GM19468 (cell line): ENCODE data around the gene CKS2.

Experiments used
- ATAC-seq: cut with Tn5 transposase; IDR thresholded peaks from one replicate; pipeline ENCODE4 v1.9.1; 2021; ENCODE audit warnings: mild to moderate bottlenecking, moderate library complexity, moderate number of reproducible peaks; ENCODE audit not compliant: unreplicated experiment; ENCODE audit errors: extremely low read depth

CKS2 gene

DNA sequence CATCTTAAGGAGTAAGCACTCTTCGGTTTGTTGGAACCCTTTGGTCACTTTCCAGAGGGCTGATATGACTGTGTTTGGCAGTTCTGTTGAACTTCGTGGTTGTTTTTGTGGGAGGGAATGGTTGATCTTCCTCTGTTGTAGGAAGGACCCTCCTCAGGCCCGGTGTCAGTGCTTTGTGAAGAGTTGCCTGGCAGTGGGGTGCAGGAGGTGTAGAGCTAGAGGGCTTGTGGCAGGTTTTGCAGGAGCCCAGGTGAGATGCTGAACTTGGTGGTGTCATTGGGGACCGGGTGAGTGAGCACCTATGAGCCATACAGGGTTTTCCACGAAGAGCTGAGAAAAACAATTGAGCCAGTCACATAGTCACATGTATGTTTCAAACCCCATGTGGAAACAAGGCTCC is 34.5 kb downstream of the CKS2 start:
- ATAC-seq = no peak

DNA sequence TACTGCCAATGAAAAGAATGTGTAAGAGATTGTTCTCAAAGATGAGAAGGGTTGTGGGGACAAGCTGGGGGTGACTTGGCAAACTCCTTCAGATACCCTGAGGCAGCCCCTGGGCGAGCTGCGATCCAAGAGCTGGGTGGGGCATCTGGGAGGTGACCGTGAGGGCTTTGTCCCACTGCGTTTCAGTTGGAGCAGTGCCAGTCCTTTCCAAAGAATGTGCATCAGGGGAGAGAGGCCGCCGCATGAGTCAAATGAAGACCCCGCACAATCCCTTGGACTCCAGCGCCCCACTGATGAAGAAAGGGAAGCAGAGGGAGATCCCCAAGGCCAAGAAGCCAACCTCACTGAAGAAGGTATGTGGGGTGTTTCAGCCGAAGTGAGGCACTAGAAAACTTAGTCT is 35.7 kb downstream of the CKS2 start:
- no peak for ATAC-seq

DNA sequence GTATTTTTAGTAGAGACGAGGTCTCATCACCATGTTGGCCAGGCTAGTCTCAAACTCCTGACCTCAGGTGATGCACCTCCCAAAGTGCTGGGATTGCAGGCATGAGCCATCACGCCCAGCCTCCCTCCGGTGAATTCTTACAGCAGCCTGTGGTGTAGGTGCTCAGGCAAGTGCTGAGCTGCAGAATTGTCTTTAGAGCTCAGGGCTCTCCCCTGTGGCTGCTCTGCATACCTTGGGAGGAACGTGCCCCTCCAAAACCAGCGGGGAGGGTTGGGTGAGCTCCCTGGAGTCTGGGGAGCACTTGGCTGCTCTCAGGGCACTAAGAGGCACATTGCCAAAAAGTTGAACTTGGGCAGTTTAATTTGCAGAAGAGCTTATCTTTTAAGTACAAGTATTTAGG is 36.7 kb downstream of the CKS2 start:
- no peak for ATAC-seq

DNA sequence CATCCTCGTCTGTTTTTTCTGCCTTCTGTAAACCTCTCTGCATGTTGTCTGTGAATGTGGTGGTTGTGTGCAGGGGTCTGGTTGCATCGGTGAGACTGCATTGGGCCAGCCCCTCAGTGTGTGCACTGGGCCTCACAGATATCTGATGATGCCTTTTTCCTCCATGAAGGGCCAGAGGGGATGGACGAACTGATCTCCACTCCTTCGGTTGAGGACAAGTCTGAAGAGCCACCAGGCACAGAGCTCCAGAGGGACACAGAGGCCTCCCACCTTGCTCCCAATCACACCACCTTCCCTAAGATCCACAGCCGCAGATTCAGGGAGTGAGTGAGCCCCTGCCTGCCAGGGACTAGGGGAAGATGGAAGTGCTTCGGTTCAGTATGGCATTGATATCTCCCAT is 38.6 kb downstream of the CKS2 start:
- no peak for ATAC-seq

DNA sequence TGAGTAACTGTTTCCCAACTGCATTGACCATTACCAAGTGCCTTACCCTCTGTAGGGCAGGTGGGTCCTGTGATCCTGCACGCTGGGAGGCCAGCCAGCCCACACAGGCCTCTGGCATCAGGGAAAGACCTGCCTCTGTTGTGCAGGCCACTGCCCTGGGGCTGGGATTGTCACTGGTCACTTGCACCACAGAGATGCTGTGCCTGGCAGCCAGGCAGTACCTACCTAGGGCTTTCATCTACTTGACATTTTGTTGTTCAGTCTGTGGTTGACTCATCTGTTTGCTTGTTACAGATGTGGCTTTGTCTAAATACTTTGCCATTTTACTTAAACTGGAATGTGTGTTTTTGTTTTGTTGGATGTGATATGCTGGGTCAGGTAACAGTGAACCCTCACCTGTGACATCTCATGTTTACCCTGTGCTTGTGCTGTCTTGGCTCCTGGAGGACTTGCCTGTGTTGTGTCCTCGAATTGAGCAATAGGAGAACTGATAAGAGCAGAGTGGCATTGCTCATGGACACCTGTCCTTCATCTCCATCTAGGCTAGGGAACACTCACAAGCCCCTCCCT is 40.1 kb downstream of the CKS2 start:
- ATAC-seq = no peak

DNA sequence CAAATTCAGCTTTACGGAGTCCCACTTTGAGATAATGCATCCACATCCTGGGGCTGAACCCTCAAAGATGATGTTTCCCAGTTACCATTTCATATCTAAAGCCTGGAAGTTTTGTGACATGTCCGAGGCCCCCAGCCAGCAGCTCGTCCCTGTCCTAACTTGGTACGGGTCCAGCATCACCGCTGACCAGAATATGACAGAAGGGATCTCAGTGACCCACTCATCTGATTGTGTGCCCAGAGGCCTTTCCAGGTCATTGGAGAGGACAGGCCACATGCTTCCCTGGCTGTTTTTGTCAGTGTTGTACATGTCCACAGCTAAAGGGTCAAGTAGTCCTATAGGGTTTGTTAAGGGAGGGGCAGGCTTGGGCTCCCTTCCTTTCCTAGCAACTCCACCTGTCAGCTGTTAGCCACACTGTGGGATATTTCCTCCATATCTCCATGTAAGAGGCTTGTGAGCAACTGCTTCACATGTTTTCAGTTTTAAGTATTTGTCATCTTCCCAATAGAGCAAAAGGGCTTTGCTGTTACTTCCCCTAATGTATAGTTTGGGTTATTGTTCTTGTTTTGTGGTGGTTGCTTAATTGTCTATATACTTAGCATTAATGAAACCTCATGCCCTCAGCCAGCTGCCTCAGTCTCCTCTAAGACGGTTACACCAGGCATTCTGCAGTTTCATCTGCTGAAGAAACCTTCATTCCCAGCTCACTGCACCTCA is 40.7 kb downstream of the CKS2 start:
- ATAC-seq = no peak

DNA sequence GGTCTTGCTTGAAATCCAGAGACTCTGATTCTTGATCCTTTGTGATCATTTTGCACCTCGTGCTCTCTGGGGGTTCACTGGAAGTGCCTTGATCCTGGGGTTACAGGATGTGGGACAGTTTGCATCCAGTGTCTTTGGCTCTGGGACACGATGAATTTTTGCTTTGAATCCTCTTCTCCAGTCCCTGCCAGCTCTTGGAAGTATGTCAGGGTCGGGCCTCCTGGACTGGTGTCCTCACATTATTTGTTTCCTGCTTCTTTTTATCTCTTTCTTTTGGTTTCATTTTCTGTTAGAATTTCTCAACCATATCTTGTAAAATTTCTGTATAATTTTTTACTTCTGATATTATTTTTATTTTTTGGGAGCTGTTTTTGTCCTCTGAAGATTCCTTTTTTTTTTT is 41.5 kb downstream of the CKS2 start:
- no peak for ATAC-seq

DNA sequence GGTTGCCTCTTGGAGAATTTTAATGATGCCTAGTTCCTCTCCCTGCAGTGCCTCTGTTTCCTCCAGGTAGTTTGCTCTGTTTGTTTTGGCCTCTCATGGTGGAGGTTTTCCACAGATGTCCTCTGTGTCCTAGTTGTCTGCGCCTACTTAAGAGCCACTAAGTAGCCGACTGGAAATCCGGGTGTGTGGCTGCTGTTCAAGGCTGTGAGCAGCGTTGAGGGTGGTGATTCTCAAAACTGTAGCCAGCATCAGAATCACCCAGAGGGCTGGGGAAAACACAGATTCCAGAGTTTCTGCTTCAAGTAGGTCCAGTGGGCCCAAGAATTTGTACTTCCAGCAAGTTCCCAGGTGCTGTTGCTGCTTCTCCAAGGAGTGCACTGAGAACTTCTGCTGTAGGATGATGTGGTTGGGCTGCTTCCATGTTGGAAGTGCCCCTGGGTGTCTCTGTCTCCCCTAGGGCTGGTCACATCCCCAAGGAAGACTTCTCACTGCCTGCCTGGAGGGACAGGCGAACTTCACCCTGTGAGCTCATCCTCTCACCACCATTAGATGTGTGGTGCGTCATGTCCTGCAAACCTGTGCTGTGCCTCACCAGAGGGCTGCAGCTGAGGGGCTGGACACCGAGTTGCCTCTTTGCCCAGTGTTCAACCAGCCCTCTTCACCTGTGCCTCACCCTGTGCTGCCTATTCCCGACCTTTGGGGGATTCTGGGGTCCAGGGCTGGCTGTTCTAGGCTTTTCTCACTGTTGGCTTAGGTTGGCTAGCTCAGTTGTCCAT is 42.1 kb downstream of the CKS2 start:
- no peak for ATAC-seq

DNA sequence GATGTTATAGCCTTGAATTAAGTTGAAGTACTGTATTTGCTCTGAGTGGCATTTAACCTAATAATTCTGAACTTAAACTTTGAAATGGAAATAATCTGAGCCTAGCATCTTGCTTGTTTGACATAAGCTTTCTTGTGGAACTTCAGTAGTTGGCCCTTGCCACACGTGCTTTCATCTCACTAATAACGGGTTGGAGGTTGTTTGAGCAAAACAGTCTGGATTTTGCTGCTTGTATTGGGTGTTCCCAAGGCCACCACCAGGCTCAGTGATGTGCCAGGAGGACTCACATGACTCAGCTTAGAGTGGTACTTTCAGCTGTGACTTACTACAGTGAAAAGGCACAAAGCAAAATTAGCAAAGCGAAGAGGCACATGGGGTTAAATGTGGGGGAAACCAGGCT is 43.0 kb downstream of the CKS2 start:
- ATAC-seq = no peak

DNA sequence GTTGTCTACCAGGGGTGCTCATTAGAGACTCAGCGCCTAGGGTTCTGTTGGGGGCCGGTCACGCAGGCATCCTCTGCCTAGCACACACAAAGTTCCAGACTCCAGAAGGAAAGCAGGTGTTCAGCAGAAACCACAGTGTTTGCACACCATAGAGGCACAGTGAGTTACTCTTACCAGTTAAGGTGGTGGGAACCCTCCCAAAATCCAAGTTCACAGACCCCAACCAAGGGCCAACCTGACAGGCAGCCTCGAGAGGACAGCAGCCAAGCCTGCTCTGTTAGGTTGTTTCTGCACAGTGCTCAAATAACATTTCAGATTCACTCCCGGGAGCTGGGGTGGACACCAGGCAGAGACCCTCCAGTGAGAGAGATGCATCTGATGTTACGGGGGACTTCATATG is 43.5 kb downstream of the CKS2 start:
- no peak for ATAC-seq

DNA sequence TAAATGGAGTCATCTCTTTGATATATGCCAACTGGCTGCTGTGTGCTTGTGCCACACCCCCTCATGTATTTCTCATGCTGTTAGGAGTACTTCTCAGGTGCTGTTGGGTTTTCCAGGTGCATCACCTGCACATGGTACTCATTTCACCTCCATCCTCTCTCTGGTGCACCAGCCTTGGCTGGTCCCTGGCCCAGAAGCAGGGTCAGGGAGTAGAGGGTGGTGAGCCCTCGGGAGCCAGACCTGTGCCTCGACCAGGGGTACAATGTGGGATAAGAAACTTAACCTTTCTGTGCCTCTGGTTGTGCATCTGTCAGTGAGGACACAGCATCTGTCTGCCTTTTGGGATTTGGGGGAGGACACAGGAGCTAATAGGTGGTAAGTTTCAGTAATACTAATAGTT is 45.8 kb downstream of the CKS2 start:
- no peak for ATAC-seq

DNA sequence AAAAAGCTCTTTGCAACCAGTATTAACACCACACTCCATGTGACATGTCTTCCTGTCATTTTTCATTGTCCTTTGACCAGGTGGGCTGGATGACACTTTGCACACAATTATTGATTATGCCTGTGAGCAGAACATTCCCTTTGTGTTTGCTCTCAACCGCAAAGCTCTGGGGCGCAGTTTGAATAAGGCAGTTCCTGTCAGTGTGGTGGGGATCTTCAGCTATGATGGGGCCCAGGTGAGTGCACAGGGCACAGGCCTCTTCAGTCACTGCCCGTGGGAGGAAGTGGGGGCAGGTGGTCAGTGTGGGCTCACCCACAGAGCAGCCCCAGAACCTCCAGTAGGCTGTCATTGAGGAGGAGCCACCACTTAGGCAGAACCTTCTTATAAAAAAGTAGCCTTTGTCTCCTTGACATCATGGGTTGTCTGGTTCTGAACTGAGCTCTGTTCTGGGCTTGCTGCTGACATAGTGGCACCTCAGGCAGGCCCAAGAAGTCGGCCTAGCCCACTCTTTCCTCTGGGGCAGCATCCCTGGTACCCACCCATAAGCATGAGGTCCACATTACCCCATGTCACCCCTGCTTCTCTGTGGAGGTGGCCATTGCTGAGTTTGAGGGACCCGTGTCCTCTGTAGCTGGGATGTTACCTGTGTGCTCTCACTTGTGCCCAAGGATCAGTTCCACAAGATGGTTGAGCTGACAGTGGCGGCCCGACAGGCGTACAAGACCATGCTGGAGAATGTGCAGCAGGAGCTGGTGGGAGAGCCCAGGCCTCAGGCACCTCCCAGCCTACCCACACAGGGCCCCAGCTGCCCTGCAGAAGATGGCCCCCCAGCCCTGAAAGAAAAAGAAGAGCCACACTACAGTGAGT is 46.6 kb downstream of the CKS2 start:
- ATAC-seq = no peak

DNA sequence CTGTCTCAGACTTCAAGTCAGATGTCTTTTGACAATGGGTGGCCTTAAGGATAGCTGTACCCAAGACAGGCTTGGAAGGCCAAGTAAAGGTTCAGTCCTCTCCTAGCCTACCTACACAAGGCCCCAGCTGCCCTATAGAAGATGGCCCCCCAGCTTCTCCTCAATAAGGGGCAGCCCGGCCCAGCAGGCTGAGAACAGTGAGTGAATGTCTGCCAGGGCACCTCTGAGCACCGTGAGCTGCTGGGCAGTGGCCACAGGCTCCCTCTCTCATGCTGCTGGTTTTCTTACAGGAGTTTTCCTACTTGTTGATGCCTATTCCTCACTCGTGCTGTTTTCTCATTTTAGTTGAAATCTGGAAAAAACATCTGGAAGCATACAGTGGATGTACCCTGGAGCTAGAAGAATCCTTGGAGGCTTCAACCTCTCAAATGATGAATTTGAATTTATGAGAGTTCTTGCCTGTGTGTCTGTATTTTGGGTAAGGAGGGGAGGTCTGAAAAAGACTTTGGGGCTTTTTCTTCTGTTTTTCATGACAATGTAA is 47.5 kb downstream of the CKS2 start:
- no peak for ATAC-seq

DNA sequence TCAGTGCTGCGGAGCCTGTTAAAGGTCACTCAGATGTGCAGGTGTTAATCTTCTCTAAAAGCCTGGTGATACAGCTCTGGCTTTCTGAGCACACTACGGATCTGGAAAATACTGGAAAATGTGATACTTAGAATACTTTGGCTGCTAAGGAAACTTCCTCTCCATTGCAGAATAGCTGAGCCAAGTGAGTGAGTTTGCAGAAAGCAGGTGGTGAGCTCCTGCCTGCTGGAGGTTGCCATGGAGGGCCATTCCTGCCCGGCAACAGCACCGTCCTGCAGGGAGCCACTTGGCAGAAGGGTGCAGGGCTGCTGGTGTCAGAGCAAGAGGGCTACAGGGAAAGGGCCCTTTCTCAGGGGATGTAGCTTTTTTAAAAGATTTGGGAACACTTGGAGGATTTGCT is 48.0 kb downstream of the CKS2 start:
- no peak for ATAC-seq

DNA sequence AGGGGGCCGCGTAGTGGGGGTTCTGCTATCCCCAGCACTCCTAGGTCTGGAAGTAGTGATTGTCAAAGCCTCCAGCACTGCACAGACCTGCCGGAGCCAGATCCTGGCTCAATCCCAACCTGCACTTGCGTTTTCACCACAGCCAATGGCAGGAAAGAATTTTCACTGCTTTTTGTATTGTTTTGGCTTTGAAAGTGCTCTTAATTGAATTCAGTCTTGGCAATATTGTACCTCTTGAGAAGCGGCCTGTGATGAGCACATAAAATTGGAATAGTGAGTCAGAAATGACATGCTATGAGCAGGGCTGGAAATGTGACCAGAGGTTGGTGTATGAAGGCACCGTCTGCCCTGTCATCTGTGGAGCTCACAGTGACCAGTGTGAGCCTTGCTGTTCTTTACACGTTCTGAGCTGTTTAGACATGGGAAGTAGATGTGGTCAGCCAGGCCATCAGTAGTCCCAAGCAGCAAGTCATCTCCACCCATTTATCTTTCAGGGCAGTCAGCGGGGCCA is 48.8 kb downstream of the CKS2 start:
- no peak for ATAC-seq

DNA sequence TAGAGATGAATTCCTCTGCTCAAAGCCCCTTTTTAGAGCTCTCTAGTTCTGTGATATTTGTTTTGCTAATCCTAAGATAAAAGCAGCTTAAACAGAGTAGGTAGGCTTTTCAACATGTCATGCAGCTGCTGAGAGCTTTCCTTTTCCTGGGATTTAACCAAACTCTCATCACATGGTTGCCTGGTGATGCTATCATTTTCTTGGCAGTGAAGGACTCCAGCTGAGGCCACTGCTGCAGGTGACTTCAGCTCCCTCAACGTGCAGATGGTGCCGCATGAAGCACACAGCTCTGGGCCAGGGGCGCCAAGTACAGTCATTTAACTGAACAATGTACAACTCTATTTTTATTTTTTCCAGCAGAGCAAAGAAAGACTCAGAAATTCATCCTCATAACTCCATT is 49.5 kb downstream of the CKS2 start:
- no peak for ATAC-seq

DNA sequence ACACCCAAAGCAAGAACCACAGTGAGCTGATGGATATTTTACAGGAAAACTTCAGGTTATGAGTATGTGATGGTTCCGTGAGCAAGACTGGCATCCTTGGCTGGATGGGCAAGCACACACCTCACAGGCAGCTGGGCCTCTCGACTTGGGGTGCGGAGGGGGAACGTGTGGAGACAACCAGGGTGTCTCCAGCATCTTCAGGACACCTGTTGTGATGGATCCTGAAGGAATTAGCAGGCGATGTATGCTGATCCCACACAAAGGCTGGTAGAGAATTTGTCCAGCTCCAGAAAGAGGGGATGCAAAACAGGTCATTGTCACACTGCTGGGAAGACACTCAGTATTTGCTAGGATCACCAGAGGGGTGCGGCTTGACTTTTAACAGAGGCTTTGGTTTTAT is 50.0 kb downstream of the CKS2 start:
- no peak for ATAC-seq

DNA sequence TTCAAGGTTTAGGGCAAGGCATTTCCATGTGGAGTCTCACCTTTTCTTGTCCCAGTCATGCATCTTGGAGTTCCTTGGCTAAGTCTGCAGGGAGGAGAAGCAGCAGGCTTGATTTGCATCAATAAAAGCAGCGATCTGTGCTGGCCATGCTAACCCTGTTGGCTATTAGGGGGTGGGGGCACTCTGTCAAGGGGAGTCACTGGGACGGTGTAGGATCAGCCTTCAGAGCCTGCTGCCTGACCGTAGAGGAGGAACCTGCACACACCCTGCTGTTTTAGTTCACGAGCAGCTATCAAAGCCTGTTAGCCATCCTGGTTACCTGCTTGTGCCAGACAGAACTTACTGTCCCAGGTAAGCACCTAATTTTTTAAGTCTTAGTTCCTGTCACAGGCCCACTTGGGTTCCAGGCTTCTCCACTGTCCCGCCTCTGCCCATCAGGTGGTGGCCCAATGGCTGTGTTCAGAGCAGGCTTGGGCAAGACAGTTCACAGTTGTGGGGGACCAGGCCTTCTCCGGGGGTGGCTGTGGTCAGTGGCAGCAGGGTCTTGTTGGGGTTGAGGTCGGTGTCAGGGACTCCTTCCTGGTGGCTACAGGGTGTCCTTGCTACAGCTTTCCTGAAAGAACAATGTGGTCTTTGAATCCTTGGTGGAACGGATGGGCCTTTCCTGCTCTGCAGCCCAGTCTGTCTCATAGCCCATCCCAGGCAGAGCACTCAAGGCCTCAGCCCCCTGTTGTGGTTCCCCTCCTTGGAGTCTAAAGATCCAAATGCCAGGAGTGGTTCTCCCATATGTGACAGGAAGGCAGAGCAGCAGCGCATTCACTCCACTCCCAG is 51.0 kb downstream of the CKS2 start:
- ATAC-seq = no peak

DNA sequence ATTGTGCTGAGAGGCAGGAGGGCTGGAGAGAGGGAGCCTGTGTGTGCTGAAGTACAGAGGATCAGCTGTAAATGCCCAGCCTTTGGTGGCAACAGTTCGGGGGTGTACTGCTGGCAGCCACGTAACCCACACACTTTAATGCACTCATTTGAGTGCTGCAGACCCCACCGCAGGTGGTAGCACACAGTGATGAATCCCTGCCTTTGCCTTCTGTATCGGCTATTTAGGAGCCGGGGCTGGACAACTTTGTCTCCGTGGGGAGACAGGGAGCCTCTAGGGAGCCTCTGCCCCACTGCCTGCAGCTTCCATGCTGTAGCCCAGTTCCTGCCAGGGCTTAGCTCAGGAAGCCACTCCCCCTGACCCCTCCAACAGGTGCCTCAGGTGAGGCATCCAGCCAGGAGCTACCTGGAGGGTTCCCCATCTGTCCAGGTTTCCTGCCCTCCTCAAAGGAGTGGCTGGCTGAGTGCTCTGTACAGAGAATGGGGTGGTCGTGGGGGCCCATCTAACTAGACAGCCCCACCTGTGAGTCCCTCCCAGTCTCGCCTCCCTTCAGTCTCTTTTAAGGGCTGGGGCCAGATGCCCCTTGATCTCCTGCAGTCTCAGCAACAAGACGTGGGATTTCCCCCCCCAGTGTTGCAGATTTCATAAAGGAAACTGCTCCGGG is 51.8 kb downstream of the CKS2 start:
- no peak for ATAC-seq
